ENCODE measurements around the gene FAM83G. TPM values are rescaled to one million over a fixed set of nuclear protein-coding genes. Genes with fewer than 3 reads are reported as not detected.

The FAM83G gene
- total RNA-seq, 2 donors from 2014 or later, result 24.4 to 24.8 TPM

GRCh38 chr17:18961634-18962493 lies 42.7 kb downstream of the FAM83G start:
- Histone ChIP-seq H3K36me3 (no peaks in the 10 kb centered on the region), H3K9me3 (no peaks in the 10 kb centered on the region), H3K27ac (no peak overlapping the region), H3K4me1 (no peaks in the 10 kb centered on the region), H3K4me3 (no peak overlapping the region), H3K27me3 (no peaks in the 10 kb centered on the region), H3K9ac (ENCODE audit: low read depth in 2 of 2, low read length in 2 of 2) (no peak overlapping the region)
- no peak for DNase-seq
- intact Hi-C loops (cut with DNase I), result loop anchor here (10.0 kb wide), 1 partner anchor 63 kb away; no protein-coding TSS in a partner anchor
- TF ChIP-seq, protein P1, sequence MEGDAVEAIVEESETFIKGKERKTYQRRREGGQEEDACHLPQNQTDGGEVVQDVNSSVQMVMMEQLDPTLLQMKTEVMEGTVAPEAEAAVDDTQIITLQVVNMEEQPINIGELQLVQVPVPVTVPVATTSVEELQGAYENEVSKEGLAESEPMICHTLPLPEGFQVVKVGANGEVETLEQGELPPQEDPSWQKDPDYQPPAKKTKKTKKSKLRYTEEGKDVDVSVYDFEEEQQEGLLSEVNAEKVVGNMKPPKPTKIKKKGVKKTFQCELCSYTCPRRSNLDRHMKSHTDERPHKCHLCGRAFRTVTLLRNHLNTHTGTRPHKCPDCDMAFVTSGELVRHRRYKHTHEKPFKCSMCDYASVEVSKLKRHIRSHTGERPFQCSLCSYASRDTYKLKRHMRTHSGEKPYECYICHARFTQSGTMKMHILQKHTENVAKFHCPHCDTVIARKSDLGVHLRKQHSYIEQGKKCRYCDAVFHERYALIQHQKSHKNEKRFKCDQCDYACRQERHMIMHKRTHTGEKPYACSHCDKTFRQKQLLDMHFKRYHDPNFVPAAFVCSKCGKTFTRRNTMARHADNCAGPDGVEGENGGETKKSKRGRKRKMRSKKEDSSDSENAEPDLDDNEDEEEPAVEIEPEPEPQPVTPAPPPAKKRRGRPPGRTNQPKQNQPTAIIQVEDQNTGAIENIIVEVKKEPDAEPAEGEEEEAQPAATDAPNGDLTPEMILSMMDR (IDR thresholded peaks at IDR 0.05), result no peak

- H3K4me3 ChIP-seq, result no peak overlapping the region
- no peaks in the 10 kb centered on the region for H3K27me3 ChIP-seq
- DNase-seq, result peak; percentile 90
- no peak overlapping the region for H3K27ac ChIP-seq
- no peaks in the 10 kb centered on the region for H3K9me3 ChIP-seq
- H3K9ac ChIP-seq (ENCODE audit: low read depth in 2 of 2, low read length in 2 of 2), result no peak overlapping the region
- intact Hi-C loops (cut with DNase I), result loop anchor here (10.0 kb wide), 1 partner anchor 64 kb away; no protein-coding TSS in a partner anchor
- TF ChIP-seq, protein P1 (IDR thresholded peaks at IDR 0.05), result peak; percentile 94
- no peaks in the 10 kb centered on the region for H3K4me1 ChIP-seq
- no peaks in the 10 kb centered on the region for H3K36me3 ChIP-seq
Measured at GRCh38 chr17:18960803-18961511, 43.6 kb downstream of the FAM83G start.

- Histone ChIP-seq H3K4me3 (no peak overlapping the region), H3K9me3 (no peaks in the 10 kb centered on the region), H3K4me1 (no peaks in the 10 kb centered on the region), H3K36me3 (no peaks in the 10 kb centered on the region), H3K9ac (ENCODE audit: low read depth in 2 of 2, low read length in 2 of 2) (no peak overlapping the region), H3K27me3 (no peaks in the 10 kb centered on the region), H3K27ac (no peak overlapping the region)
- TF ChIP-seq, protein P1 (IDR thresholded peaks at IDR 0.05), result no peak
- no peak for DNase-seq
- intact Hi-C loops (cut with DNase I), result loop anchor here (10.0 kb wide), 1 partner anchor 65 kb away; no protein-coding TSS in a partner anchor
Measured at GRCh38 chr17:18960241-18960665, 44.3 kb downstream of the FAM83G start.

DNA sequence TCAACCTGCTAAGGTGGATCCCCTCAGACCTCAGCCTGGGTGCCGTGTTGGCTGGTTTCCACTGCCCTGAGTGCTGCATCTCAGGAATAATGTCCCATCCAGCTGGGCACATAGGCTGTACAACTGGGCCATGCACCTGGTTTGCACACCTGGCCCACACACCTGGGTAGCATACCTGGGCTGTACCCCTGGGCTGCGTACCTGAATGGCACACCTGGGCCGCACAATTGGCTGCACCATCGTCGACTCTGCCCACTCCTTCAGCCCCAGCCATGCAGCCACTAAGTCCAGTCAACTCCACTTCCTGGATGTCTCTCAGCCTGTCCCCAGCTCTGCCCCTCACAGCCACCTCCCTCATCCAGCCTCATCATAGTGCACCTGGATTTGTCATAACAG lies 44.7 kb downstream of the FAM83G start:
- no peak for DNase-seq
- no peaks in the 10 kb centered on the region for H3K36me3 ChIP-seq
- H3K4me3 ChIP-seq, result no peak overlapping the region
- no peak overlapping the region for H3K9ac ChIP-seq (ENCODE audit: low read depth in 2 of 2, low read length in 2 of 2)
- no peaks in the 10 kb centered on the region for H3K4me1 ChIP-seq
- TF ChIP-seq, protein P1 (IDR thresholded peaks at IDR 0.05), result no peak
- no peak overlapping the region for H3K27ac ChIP-seq
- no peaks in the 10 kb centered on the region for H3K9me3 ChIP-seq
- H3K27me3 ChIP-seq, result no peaks in the 10 kb centered on the region
- intact Hi-C loops (cut with DNase I), result loop anchor here (10.0 kb wide), 2 partner anchors 65 to 145 kb away; no protein-coding TSS in a partner anchor

DNA sequence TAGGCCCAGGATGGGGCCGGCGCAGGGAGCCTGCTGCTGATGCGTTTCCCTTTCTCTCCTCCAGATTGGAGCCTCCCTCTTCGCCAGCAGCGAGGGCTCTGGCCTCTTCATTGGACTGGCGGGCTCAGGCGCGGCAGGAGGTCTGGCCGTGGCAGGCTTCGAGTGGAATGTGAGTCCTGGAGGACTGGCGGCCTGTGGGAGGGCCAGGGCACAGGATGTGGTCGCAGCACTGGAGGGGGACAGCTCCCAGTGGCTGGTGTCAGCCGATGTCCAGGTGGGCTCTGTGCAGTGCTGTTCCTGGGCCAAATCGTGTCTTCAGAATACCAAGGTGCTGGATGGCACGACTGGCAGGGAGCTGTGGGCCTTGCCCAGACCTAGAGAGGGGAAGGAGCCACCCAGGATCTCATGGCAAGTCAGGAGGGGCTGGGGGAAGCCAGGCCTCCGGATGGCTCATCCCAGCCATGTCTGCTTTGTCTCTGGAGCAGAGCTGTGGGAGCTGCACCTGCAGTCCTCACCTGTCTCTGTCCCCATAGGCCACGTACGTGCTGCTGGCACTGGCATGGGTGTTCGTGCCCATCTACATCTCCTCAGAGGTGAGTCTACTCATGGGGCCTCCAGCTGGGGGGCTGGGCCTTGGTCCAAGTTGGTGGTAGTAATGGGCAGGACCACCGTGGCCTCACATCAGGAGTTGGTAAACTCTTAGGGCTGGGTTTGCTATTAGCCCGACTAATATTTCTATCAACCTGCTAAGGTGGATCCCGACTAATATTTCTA lies 45.3 kb downstream of the FAM83G start:
- no peak overlapping the region for H3K4me3 ChIP-seq
- TF ChIP-seq, protein P1 (IDR thresholded peaks at IDR 0.05), result no peak
- no peaks in the 10 kb centered on the region for H3K36me3 ChIP-seq
- no peaks in the 10 kb centered on the region for H3K27me3 ChIP-seq
- DNase-seq, result no peak
- intact Hi-C loops (cut with DNase I), result loop anchor here (10.0 kb wide), 1 partner anchor 144 kb away; no protein-coding TSS in a partner anchor
- H3K27ac ChIP-seq, result no peak overlapping the region
- no peak overlapping the region for H3K9ac ChIP-seq (ENCODE audit: low read depth in 2 of 2, low read length in 2 of 2)
- no peaks in the 10 kb centered on the region for H3K9me3 ChIP-seq
- H3K4me1 ChIP-seq, result no peaks in the 10 kb centered on the region
